Astrocyte (in vitro differentiated cells and primary cell): Measurements from ENCODE around the gene VEZT. TPM values are rescaled to one million over a fixed set of nuclear protein-coding genes. Genes with fewer than 3 reads are reported as not detected.

ENCODE experiments used
- DNase-seq: peaks from one replicate; pipeline ENCODE4 v3.0.0-alpha.2; 2010; ENCODE audit warnings: low read depth
- FAIRE-seq: peaks from 2 replicates; lab custom pipeline; 2011; peaks lifted over from hg19 to GRCh38; lab: Jason Lieb, UNC
- H2AFZ ChIP-seq: 2 replicates; pipeline ENCODE4 v1.6.0; 2012; ENCODE audit warnings: low read depth, low read length, inconsistent platforms
- H3K27ac ChIP-seq: 2 replicates; pipeline ENCODE4 v1.5.1; 2011; ENCODE audit warnings: low read depth, low read length, inconsistent platforms
- H3K27me3 ChIP-seq: 2 replicates; pipeline ENCODE4 v1.6.0; 2011; ENCODE audit warnings: low read length, inconsistent platforms; ENCODE audit not compliant: insufficient read depth
- H3K36me3 ChIP-seq: 2 replicates; pipeline ENCODE4 v1.5.1; 2011; ENCODE audit warnings: low read length, inconsistent platforms; ENCODE audit not compliant: insufficient read depth
- H3K4me1 ChIP-seq: 2 replicates; pipeline ENCODE4 v1.5.1; 2011; ENCODE audit warnings: low read length, inconsistent platforms; ENCODE audit not compliant: insufficient read depth
- H3K4me2 ChIP-seq: 2 replicates; pipeline ENCODE4 v1.6.0; 2012; ENCODE audit warnings: low read length, inconsistent platforms
- H3K4me3 ChIP-seq: 2 replicates; pipeline ENCODE4 v1.5.1; 2011; ENCODE audit warnings: low read depth, mild to moderate bottlenecking, low read length, inconsistent platforms; ENCODE audit not compliant: insufficient read depth
- H3K79me2 ChIP-seq: 2 replicates; pipeline ENCODE4 v1.6.0; 2012; ENCODE audit warnings: mild to moderate bottlenecking, low read length, inconsistent platforms; ENCODE audit not compliant: insufficient read depth
- H3K9ac ChIP-seq: 2 replicates; pipeline ENCODE4 v1.6.0; 2012; ENCODE audit warnings: mild to moderate bottlenecking, low read length, inconsistent platforms
- H3K9me3 ChIP-seq: 2 replicates; pipeline ENCODE4 v1.5.1; 2012; ENCODE audit warnings: low read depth, mild to moderate bottlenecking, low read length, inconsistent platforms; ENCODE audit not compliant: insufficient read depth
- H4K20me1 ChIP-seq: 2 replicates; pipeline ENCODE4 v1.6.0; 2012; ENCODE audit warnings: low read length, inconsistent platforms; ENCODE audit not compliant: insufficient read depth
- H3K27ac Mint-ChIP-seq: one replicate; pipeline ENCODE4 v1.8.0; 2021; ENCODE audit warnings: mild to moderate bottlenecking, mixed read lengths; ENCODE audit not compliant: unreplicated experiment
- H3K27me3 Mint-ChIP-seq: one replicate; pipeline ENCODE4 v1.8.0; 2021; ENCODE audit warnings: low read depth, mixed read lengths; ENCODE audit not compliant: unreplicated experiment
- H3K36me3 Mint-ChIP-seq: one replicate; pipeline ENCODE4 v1.8.0; 2021; ENCODE audit warnings: low read depth, mixed read lengths; ENCODE audit not compliant: unreplicated experiment
- H3K4me1 Mint-ChIP-seq: one replicate; pipeline ENCODE4 v1.8.0; 2021; ENCODE audit warnings: low read depth, mixed read lengths; ENCODE audit not compliant: unreplicated experiment
- H3K4me3 Mint-ChIP-seq: one replicate; pipeline ENCODE4 v1.8.0; 2021; ENCODE audit warnings: mild to moderate bottlenecking, moderate library complexity, mixed read lengths; ENCODE audit not compliant: unreplicated experiment
- H3K9me3 Mint-ChIP-seq: one replicate; pipeline ENCODE4 v1.8.0; 2021; ENCODE audit warnings: mild to moderate bottlenecking, mixed read lengths; ENCODE audit not compliant: unreplicated experiment
- CTCF ChIP-seq: IDR thresholded peaks from 2 replicates; pipeline ENCODE4 v1.5.1; 2011; ENCODE audit warnings: low read depth, mild to moderate bottlenecking, inconsistent platforms, low read length, moderate library complexity; ENCODE audit not compliant: insufficient read depth
- EZH2 ChIP-seq: IDR thresholded peaks from 2 replicates; pipeline ENCODE4 v1.6.1; 2012; ENCODE audit warnings: mild to moderate bottlenecking, low read length, inconsistent platforms; ENCODE audit not compliant: insufficient read depth
- total RNA-seq: library from RNA; stranded (reverse); gene quantifications from 2 replicates; pipeline ENCODE4 v1.2.1, GENCODE V29; 2021

The VEZT gene
- total RNA-seq, 1 donor from 2014 or later: 106 TPM

DNA sequence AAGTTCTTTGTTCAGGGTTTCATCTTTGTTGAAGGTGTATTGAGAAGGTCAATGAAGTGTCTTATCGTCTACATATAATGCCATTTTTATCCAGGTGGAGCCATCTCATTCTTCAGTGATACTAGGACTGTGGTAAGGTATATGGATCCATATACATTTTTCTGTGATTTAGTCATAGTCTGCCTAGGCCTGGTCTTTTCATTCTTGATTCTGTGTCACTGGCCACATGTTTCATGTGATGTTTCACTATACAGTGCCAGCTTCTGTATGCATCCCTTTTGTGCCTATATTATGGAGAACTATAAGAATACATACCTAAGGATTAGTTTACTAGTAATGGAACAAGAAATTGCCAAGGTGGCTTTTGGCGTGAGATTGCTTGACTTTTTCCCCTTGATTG is 40.5 kb downstream of the VEZT start:
- H3K4me1 ChIP-seq: no peaks in the 10 kb centered on the region
- no peaks in the 10 kb centered on the region for H3K9me3 Mint-ChIP-seq
- no peaks in the 10 kb centered on the region for H3K27me3 ChIP-seq
- H3K9me3 ChIP-seq: no peaks in the 10 kb centered on the region
- FAIRE-seq (no peak), DNase-seq (no peak)
- no peaks in the 10 kb centered on the region for H3K79me2 ChIP-seq
- peaks cover 23% of the 10 kb centered on the region for H3K36me3 Mint-ChIP-seq
- no peak overlapping the region for H2AFZ ChIP-seq
- no peak overlapping the region for H3K9ac ChIP-seq
- H3K36me3 ChIP-seq: peaks cover 10% of the 10 kb centered on the region
- H3K4me3 ChIP-seq: no peak overlapping the region
- no peak for TF ChIP-seq EZH2
- no peak for TF ChIP-seq CTCF
- peaks cover 19% of the 10 kb centered on the region for H3K4me1 Mint-ChIP-seq
- peak overlapping the region; percentile 75 for H3K27ac Mint-ChIP-seq
- peaks cover 11% of the 10 kb centered on the region for H4K20me1 ChIP-seq
- no peaks in the 10 kb centered on the region for H3K27me3 Mint-ChIP-seq
- H3K27ac ChIP-seq: no peak overlapping the region
- no peak overlapping the region for H3K4me2 ChIP-seq
- H3K4me3 Mint-ChIP-seq: no peak overlapping the region

GRCh38 chr12:95258803-95259202 is 41.2 kb downstream of the VEZT start:
- H3K4me3 ChIP-seq: no peak overlapping the region
- H3K9ac ChIP-seq: no peak overlapping the region
- Mint-ChIP-seq H3K4me1 (peaks cover 19% of the 10 kb centered on the region), H3K27ac (no peak overlapping the region), H3K9me3 (no peaks in the 10 kb centered on the region), H3K36me3 (peaks cover 23% of the 10 kb centered on the region), H3K4me3 (no peak overlapping the region), H3K27me3 (no peaks in the 10 kb centered on the region)
- no peaks in the 10 kb centered on the region for H3K79me2 ChIP-seq
- no peaks in the 10 kb centered on the region for H3K27me3 ChIP-seq
- TF ChIP-seq EZH2 (no peak), CTCF (no peak)
- H3K4me2 ChIP-seq: no peak overlapping the region
- peaks cover 8% of the 10 kb centered on the region for H3K36me3 ChIP-seq
- no peak overlapping the region for H3K27ac ChIP-seq
- no peaks in the 10 kb centered on the region for H3K4me1 ChIP-seq
- no peak overlapping the region for H2AFZ ChIP-seq
- peaks cover 11% of the 10 kb centered on the region for H4K20me1 ChIP-seq
- FAIRE-seq (no peak), DNase-seq (no peak)
- no peaks in the 10 kb centered on the region for H3K9me3 ChIP-seq

- peaks cover 19% of the 10 kb centered on the region for H3K4me1 Mint-ChIP-seq
- no peak for FAIRE-seq
Measured at GRCh38 chr12:95259368-95259767, 41.8 kb downstream of the VEZT start.

More at GRCh38 chr12:95259368-95259767, 41.8 kb downstream of the VEZT start:
- Histone ChIP-seq H3K4me1 (no peaks in the 10 kb centered on the region), H3K27me3 (no peaks in the 10 kb centered on the region), H3K4me3 (no peak overlapping the region), H2AFZ (no peak overlapping the region), H4K20me1 (peaks cover 11% of the 10 kb centered on the region), H3K9ac (no peak overlapping the region), H3K27ac (no peak overlapping the region), H3K4me2 (no peak overlapping the region), H3K9me3 (no peaks in the 10 kb centered on the region), H3K79me2 (no peaks in the 10 kb centered on the region), H3K36me3 (peaks cover 8% of the 10 kb centered on the region)
- Mint-ChIP-seq H3K4me3 (no peak overlapping the region), H3K27ac (no peak overlapping the region), H3K36me3 (peaks cover 21% of the 10 kb centered on the region), H3K27me3 (no peaks in the 10 kb centered on the region), H3K9me3 (no peaks in the 10 kb centered on the region)
- no peak for DNase-seq
- no peak for TF ChIP-seq EZH2
- TF ChIP-seq CTCF: no peak
